PC-3 (cell line): Measurements from ENCODE around the gene GEMIN2.

Experiments
- CTCF ChIP-seq: fragments of 300-600 bp; sonication (generic); conservative IDR thresholded peaks from 2 replicates; pipeline ENCODE4 v1.5.1; 2017; ENCODE audit warnings: antibody characterized with exemption, low read depth, mild to moderate bottlenecking, low read length
- EZH2phosphoT487 ChIP-seq: fragments of 300-600 bp; sonication (generic); IDR thresholded peaks from 2 replicates; pipeline ENCODE4 v1.6.1; 2018; ENCODE audit warnings: mild to moderate bottlenecking, antibody characterized with exemption, low read length, borderline replicate concordance

DNA sequence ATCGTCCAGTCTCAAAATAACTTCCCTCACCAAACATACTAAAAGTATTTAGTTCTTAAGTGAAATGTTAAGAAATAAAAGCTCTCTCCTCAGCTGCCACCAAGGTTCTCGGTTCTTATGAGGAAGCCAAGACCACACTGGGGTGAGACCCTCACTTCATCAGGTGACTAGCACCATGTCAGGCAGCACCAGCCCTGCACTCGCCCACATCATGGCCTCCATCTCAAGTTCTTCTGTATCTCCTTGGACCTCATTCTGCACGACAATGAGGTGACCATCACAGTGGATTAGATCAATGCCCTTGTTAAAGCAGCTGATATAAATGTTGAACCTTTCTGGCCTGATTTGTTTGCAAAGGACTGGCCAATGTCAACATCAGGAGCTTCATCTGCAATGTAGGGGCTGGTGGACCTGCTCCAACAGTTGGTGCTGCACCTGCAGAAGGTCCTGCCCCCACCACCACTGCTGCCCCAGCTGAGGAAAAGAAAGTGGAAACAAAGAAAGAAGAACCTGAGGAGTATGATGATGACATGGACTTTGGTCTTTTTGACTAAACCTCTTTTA is 23.5 kb upstream of the GEMIN2 start:
- TF ChIP-seq CTCF (no peak), EZH2phosphoT487 (no peak)
